MG63 (cell line): ENCODE results near the gene LMOD1. TPM values are rescaled to one million over a fixed set of nuclear protein-coding genes. Genes with fewer than 3 reads are reported as not detected.
A peak's percentile ranks its signal among the peaks of the same experiment; 100 is the strongest.
"Not testable (repeated sequence)": the region's sequence is repeated elsewhere in the genome, so short reads cannot be mapped to it uniquely, and the experiment has no call there.

Source experiments
- DNase-seq: peaks from one replicate; pipeline ENCODE4 v3.0.0-alpha.2; 2020
- H3K27me3 ChIP-seq: fragments of 250-450 bp; sonication (Bioruptor Pico); 2 replicates; pipeline ENCODE4 v1.5.1; 2020; ENCODE audit warnings: mild to moderate bottlenecking, moderate library complexity
- H3K36me3 ChIP-seq: fragments of 250-450 bp; sonication (Bioruptor Pico); 2 replicates; pipeline ENCODE4 v1.5.1; 2020; ENCODE audit warnings: mild to moderate bottlenecking, moderate library complexity
- H3K4me3 ChIP-seq: fragments of 250-450 bp; sonication (Bioruptor Pico); 2 replicates; pipeline ENCODE4 v1.5.1; 2020; ENCODE audit warnings: mild to moderate bottlenecking, moderate library complexity
- H3K9me3 ChIP-seq: fragments of 250-450 bp; sonication (Bioruptor Pico); 2 replicates; pipeline ENCODE4 v1.5.1; 2020; ENCODE audit warnings: mild to moderate bottlenecking, moderate library complexity
- total RNA-seq: library from RNA; depleted of rRNA; stranded (reverse); fragments of >200 nt; shearing (Covaris generic); gene quantifications from 2 replicates; pipeline ENCODE4 v1.2.3, GENCODE V29; 2014; ENCODE audit warnings: low replicate concordance

LMOD1 gene
- total RNA-seq, 1 experiment from 2014 or later: 0.03 TPM

DNA sequence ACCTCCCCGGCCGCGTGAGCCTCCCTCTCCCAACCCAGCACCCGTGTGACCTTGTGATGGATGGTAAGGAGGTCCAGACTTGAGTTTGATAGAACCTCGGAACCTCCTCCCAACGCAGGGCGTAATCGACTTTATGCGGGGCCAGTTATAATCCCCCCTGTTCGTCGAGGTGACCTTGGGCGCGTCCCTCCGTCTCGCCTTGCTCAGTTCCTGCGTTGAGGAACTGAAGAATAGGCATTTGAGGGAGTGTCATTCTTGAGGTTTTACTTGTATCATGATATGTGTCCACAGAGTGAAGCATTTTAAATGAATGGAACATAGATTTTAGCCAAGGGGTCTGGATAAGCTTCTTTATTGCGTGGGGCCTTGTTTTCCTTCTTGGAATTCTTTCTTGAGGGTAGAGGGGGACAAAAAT lies 9.4 kb upstream of the LMOD1 start:
- Histone ChIP-seq H3K9me3 (no peaks in the 10 kb centered on the region), H3K4me3 (peak overlapping the region; percentile 97), H3K36me3 (peaks cover 44% of the 10 kb centered on the region), H3K27me3 (no peaks in the 10 kb centered on the region)
- DNase-seq: no peak

DNA sequence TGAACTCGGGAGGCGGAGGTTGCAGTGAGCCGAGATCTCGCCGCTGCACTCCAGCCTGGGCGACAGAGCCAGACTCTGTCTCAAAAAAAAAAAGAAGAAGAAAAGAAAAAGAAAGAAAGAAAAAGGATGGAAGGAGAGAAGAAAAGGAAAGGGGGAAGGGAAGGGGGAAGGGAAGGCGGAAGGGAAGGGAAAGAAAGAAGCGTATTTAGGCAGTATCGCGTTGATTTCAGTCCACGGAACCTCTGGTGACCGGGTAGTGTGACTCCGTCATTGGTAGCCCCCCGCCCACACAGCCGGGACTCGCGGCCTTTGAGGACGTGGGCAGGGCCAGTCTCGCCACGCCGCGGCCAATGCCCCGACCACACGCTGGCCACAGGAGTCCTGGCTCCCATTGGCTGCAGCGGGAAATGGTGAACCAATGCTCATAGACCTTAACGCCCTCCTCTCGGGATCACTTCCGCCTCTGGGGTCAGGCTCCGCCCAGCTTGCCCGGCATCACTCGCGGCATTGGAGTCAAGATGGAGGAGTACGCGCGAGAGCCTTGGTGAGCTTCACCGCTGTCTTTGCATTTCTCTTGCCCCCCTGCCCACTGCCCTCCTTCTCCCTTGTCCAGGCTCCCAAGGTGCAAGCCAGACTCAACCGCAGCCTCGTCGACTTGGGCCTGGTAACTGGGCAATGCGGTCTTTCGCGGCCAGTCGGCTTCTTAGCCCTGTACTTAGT lies 8.8 kb upstream of the LMOD1 start, which contains the start of gene TIMM17A:
TSS of gene TIMM17A (plus strand) at position 495 of the 720 bp plus-strand sequence. CDS start at position 519, 24 bp downstream.
- Histone ChIP-seq H3K4me3 (peak within 1 kb of the TSS; percentile 97), H3K9me3 (no peaks in the 10 kb centered on the region), H3K27me3 (no peaks in the 10 kb centered on the region), H3K36me3 (peaks cover 40% of the 10 kb centered on the region)
- DNase-seq: peak; percentile 100

DNA sequence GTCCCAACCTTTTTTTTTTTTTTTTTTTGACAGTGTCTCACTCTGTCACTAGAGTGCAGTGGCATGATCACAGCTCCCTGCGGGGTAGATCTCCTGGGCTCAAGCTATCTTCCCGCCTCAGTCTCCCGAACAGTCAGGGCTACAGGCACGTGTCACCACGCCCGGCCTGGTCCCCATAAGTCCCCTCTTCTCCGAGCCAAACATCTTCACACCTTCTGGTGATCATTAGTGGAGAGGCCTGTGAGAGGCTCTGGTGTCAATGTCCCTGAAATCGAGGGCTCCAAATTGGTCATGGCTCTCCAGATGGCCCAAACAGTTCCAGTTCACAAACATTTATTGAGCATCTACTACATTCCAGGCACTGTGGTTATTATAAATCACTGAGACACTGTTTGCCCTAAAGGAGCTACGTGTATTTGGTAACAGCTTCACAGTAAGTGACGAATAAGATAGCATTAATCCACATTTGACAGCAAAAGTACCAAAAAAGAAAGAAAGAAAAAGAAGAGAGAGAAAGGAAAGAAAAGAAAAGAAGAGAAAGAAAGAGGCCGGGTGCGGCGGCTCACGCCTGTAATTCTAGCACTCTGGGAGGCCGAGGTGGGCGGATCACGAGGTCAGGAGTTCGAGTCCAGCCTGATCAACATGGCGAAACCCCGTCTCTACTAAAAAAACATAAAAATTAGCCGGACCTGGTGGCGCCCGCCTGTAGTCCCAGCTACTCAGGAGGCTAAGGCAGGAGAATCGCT lies 8.1 kb upstream of the LMOD1 start:
- DNase-seq: peak; percentile 19
- no peaks in the 10 kb centered on the region for H3K27me3 ChIP-seq
- H3K9me3 ChIP-seq: no peaks in the 10 kb centered on the region
- H3K4me3 ChIP-seq: peak overlapping the region; percentile 97
- peaks cover 34% of the 10 kb centered on the region for H3K36me3 ChIP-seq

DNA sequence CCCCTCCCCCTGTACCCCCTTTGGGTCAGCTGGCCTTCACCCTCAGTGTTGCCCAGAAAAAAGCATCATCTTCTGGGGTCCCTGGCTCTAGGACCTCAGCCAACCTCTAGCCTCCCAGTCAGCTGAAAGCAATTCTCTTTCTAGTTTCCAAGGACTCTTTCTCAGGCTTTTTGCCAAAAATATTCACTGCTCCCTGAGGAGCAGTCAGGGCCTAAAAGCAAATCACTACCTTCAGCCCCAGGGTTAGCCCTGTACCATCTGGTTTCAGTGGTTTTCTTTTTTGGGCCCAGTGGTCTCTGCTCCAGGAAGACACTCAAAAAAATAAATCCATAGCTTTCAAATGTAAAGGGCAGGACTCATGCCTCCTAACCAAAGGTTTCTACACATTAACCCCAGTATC lies 3.1 kb upstream of the LMOD1 start:
- H3K9me3 ChIP-seq: no peaks in the 10 kb centered on the region
- no peak overlapping the region for H3K4me3 ChIP-seq
- no peak for DNase-seq
- 0 out of 2 replicates have a peak, but pooled peaks cover 5% of the 10 kb centered on the region for H3K27me3 ChIP-seq
- no peaks in the 10 kb centered on the region for H3K36me3 ChIP-seq

DNA sequence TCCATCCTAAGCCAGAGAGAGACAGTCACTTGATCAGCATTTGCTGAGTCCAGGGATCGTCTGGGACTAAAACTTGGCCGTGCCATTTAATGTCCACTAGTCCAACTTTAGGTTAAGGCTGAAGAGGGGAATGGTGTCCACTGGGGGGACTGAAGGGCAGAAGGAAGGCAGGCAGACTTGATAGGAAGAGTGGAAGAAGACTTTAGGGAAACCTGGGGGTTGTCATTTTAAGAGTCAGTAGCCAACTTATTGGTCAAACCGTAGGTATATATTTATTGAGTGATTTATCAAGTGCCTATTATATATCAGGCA lies 1.3 kb upstream of the LMOD1 start:
- Histone ChIP-seq H3K4me3 (no peak overlapping the region), H3K36me3 (no peaks in the 10 kb centered on the region), H3K9me3 (no peaks in the 10 kb centered on the region), H3K27me3 (0 out of 2 replicates have a peak, but pooled peaks cover 5% of the 10 kb centered on the region)
- no peak for DNase-seq

DNA sequence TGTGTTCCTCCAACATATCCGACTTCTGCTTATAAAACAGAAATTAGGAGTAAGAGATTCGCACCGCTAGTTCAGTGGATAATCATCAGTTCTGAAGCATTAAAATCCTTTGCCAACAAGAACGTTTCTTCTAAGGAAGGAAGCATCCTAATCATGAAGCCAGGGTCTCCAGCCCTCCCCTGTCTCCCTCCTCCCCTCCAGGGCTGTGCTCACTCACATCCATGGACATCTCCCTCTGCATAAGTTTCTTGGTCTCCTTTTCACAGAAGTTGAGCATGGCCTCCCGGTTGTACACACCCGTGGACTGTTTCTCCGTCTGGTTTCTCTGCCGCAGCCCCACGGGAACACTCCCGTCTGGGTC lies 505 bp downstream of the LMOD1 start:
- no peaks in the 10 kb centered on the region for H3K36me3 ChIP-seq
- H3K27me3 ChIP-seq: 0 out of 2 replicates have a peak, but pooled peaks cover 5% of the 10 kb centered on the region
- no peak for DNase-seq
- H3K9me3 ChIP-seq: no peaks in the 10 kb centered on the region
- H3K4me3 ChIP-seq: no peak overlapping the region

DNA sequence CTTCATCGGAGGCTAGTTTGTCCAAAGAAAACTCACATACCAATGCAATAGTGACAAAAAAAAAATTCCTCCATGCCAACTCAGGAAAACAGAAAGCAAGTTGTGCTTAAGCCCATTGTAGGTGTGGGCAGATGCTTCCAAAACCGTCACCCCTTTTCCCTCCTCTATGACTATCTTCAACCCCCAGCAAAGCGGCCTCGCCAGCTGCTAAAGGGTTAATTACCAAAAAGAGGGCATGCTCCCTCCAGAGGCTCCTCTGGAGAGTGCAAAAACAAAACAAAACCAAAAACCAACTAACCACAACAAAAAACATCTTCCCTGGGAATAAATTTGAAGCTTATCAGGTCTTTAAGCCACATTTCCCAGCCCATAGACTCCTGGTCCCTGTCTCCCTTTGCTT lies 1.2 kb downstream of the LMOD1 start:
- no peaks in the 10 kb centered on the region for H3K36me3 ChIP-seq
- no peaks in the 10 kb centered on the region for H3K9me3 ChIP-seq
- 0 out of 2 replicates have a peak, but pooled peaks cover 5% of the 10 kb centered on the region for H3K27me3 ChIP-seq
- DNase-seq: no peak
- H3K4me3 ChIP-seq: no peak overlapping the region

DNA sequence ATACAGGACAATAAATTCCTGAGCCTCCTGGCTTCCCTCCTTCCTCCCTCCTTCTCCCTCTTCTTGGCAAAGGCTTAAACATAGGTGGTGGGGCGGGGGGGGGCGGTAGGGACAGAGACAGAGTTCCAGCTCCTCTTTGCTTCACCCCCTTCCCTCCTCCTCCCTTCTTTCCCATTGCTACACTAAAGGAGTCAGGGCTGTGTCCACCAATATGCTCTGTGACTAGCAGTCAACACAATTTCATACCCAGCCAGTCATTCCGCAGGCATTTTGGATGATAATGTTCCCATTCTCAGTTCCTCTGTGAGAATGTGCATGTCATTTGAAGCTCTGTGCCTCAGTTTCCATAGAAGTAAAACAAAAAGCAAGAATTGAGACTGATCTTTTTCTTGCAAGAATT lies 1.7 kb downstream of the LMOD1 start:
- Histone ChIP-seq H3K36me3 (no peaks in the 10 kb centered on the region), H3K4me3 (no peak overlapping the region), H3K9me3 (no peaks in the 10 kb centered on the region), H3K27me3 (0 out of 2 replicates have a peak, but pooled peaks cover 5% of the 10 kb centered on the region)
- no peak for DNase-seq

DNA sequence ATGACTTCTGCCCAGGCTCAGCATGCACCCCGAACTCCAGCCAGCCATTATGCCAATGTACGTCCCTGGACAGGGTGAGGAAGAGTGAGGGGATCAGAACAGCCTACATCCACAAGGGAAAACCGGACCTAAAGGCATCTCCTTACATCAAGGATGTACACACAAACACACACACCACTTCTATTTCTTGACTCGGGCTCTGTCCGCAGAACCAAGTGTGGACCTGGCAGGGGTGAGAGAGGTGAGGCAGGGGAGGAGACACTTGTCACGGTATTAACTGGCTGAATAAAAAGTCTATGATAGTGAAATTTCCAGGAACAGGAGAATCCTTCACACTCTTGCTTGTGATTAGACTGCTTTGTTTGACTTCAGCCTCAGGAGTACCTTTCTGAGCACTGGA lies 2.3 kb downstream of the LMOD1 start:
- Histone ChIP-seq H3K4me3 (no peak overlapping the region), H3K36me3 (no peaks in the 10 kb centered on the region), H3K27me3 (0 out of 2 replicates have a peak, but pooled peaks cover 5% of the 10 kb centered on the region), H3K9me3 (no peaks in the 10 kb centered on the region)
- DNase-seq: no peak

DNA sequence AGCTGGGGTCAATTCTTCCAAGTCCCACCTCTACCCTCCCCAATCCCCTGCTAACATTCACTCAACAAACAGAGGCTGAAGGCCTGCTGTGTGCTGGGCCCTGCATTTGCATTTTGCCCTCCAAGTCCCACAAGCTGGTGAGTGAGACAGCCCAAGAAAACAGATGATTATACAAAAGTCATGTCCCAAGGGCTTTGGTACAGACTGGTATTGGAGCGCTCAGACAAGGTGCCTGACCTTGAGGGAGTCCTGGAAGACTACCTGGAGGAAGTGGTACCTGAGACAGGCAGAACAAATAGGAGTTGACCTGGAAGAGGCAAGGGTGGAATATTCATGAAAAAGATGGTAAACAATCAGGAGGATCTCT lies 4.2 kb downstream of the LMOD1 start:
- Histone ChIP-seq H3K4me3 (no peak overlapping the region), H3K36me3 (no peaks in the 10 kb centered on the region), H3K9me3 (peaks cover 3% of the 10 kb centered on the region), H3K27me3 (0 out of 2 replicates have a peak, but pooled peaks cover 4% of the 10 kb centered on the region)
- DNase-seq: no peak

DNA sequence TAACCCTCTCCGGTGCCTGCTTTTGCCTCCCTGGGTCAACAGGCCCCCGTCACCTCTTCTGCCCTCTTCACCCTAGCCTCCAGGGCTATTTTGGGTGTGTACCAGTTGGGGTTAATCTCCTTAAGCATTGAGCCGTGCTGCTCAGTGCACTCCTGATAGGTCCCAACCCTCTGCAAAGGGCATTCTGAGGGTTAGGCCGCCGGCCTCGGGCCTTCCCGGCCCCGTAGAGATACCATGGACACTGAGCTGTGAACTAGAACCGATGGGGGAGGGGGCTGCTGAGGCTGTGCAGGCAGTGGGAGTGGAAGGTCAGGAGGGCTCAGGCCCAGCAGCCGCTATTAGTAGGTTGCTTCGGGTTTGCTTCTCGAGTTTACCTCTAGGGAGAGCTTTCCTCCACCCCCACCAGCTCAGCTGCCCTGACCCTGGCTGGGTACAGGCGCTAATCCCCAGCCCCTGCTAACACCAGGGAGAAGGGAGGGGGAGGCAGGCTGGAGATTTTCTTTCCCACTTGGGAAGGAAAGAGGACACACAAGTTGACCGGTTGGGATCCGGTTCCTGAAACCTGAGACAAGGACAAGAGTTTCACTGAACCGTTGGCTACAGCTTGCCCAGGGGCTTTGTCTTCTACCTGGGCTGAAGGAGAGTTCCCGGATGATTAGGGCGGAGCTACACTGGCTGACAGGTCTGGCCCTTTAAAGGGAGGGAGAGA lies 4.8 kb downstream of the LMOD1 start:
- no peak for DNase-seq
- no peaks in the 10 kb centered on the region for H3K36me3 ChIP-seq
- H3K9me3 ChIP-seq: peaks cover 3% of the 10 kb centered on the region
- no peaks in the 10 kb centered on the region for H3K27me3 ChIP-seq
- H3K4me3 ChIP-seq: no peak overlapping the region

DNA sequence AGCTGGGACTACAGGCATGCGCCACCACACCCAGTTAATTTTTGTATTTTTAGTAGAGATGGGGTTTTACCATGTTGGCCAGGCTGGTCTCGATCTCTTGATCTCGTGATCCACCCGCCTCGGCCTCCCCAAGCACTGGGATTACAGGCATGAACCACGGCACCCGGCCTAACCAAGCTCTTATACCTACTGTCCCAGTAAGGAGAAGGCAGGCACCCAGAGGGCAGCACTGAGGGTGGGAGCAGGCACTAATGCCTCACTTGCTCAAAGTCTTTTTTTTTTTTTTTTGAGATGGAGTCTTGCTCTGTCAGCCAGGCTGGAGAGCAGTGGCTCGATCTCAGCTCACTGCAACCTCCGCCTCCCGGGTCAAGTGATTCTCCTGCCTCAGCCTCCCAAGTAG lies 6.0 kb downstream of the LMOD1 start:
- not testable (repeated sequence) for H3K4me3 ChIP-seq, H3K9me3 ChIP-seq, H3K27me3 ChIP-seq, DNase-seq, H3K36me3 ChIP-seq

DNA sequence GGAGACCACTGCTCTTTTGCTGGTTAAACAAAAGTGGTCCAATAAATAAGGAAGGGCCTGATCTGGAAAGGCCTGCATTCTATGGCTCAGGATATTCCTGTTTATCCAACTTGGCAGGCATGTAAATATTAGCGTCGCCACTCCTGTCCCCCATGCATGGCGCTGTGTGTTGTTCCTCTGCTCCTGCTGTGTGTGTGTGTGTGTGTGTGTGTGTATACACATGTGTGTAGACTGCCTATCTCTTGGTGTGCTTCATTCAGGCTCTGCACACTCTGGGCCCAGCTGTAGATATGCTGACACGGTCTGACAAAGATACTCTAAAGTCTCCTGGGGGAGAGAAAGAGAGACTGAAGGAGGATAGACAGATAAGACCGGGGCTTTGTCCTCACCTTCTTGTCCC lies 6.8 kb downstream of the LMOD1 start:
- Histone ChIP-seq H3K27me3 (no peaks in the 10 kb centered on the region), H3K9me3 (peaks cover 3% of the 10 kb centered on the region), H3K36me3 (no peaks in the 10 kb centered on the region), H3K4me3 (no peak overlapping the region)
- DNase-seq: no peak

DNA sequence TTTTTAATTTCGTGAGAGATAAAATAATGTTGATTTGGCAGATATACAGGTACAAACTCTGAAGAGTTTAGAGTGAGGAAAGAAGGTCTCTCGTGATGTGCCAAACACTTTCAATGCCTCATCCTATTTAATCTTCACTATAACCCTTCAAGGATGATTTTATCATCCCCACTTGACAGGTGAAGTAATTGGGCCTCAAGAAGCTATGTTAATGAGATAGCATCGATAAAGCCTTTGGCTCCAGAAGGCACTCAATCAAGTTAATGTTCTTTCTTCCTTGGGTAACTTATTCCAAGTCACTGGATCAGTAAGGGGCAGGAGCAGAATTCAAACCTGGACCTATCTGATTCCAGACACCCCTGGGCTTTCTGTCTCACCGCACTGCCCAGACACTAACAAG lies 7.2 kb downstream of the LMOD1 start:
- H3K4me3 ChIP-seq: no peak overlapping the region
- H3K27me3 ChIP-seq: no peaks in the 10 kb centered on the region
- H3K36me3 ChIP-seq: no peaks in the 10 kb centered on the region
- no peak for DNase-seq
- H3K9me3 ChIP-seq: peaks cover 3% of the 10 kb centered on the region

DNA sequence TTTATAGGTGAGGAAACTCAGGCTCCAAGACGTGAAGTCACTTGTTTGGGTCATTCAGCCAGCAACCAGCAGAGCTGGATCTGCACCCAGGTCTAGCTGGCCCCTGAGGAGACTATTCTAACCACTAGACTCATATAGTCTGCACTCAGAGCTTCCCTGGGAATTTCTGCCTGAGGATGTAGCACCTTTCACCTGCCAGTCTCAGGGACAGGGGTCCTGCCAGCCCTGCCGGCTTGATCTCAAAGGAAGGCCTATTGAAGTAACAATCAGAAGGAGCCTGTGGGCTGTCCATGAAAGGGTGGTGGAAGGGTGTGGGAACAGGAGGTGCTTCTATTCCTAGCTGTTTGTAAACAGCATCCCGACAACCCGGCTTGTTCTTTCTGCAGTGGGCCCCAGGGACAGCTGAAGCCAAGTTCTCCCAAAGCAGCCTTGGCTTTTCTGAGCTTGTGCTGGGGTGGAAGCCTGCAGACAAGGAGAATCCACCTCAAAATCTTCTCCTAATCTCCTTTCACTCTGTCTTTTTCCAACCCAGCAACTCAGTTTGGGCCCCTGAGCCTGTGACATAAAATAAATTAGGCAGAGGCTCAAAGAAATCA lies 7.8 kb downstream of the LMOD1 start:
- Histone ChIP-seq H3K36me3 (no peaks in the 10 kb centered on the region), H3K4me3 (no peak overlapping the region), H3K27me3 (no peaks in the 10 kb centered on the region), H3K9me3 (peaks cover 3% of the 10 kb centered on the region)
- no peak for DNase-seq

DNA sequence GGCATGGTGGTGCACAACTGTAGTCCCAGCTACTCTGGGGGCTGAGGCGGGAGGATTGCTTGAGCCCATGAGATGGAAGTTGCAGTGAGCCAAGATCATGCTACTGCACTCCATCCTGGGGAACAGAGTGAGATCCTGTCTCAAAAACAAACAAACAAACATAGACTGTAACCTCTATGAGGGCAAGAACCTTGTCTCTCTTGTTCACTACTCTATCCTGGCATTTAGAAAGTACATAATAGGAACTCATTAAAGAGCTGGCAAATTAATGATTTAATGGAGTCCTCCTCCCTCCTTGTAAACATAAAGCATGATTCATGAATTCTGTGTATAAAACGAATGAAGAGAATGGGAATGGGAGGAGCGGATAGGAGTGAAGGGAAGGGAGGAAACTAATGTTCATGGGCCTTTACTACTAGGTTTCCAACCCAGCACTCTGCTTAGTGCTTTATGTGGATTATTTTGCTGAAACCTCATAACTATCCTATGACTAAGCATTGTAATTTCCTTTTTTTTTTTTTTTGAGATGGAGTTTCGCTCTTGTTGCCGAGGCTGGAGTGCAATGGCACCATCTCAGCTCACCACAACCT lies 8.6 kb downstream of the LMOD1 start:
- DNase-seq: no peak
- Histone ChIP-seq H3K27me3 (no peaks in the 10 kb centered on the region), H3K36me3 (no peaks in the 10 kb centered on the region), H3K9me3 (peaks cover 3% of the 10 kb centered on the region), H3K4me3 (no peak overlapping the region)
